SK-N-SH treated with all-trans-retinoic acid at 6 μM for 48 hours (cell line): ENCODE results near the gene CEACAM5.

Experiments
- ATAC-seq: fragments of 200-7000 bp; cut with Tn5 transposase; 3 replicates; pipeline ENCODE4 v1.9.1; 2020; ENCODE audit warnings: mild to moderate bottlenecking, moderate library complexity
- ARNTL ChIP-seq: fragments of 450-650 bp; formaldehyde crosslinking; IDR thresholded peaks from 2 replicates; pipeline ENCODE4 v1.5.0; 2020; ENCODE audit warnings: low read depth, mild to moderate bottlenecking, moderate library complexity, borderline replicate concordance
- BACH2 ChIP-seq: fragments of 250-450 bp; sonication (Bioruptor Pico); IDR thresholded peaks from 2 replicates; pipeline ENCODE4 v1.9.0; 2021; ENCODE audit warnings: mild to moderate bottlenecking, borderline replicate concordance
- CSDC2 ChIP-seq: fragments of 250-450 bp; sonication (Bioruptor Pico); IDR thresholded peaks from 2 replicates; pipeline ENCODE4 v1.5.0; 2020; ENCODE audit warnings: mild to moderate bottlenecking, moderate library complexity
- CSRNP3 ChIP-seq: fragments of 250-450 bp; sonication (Bioruptor Pico); IDR thresholded peaks from 2 replicates; pipeline ENCODE4 v1.5.1; 2021; ENCODE audit warnings: mild to moderate bottlenecking, moderate library complexity
- GLIS3 ChIP-seq: fragments of 250-450 bp; sonication (Bioruptor Pico); IDR thresholded peaks from 2 replicates; pipeline ENCODE4 v1.5.0; 2020; ENCODE audit warnings: mild to moderate bottlenecking, moderate library complexity
- ISL1 ChIP-seq: fragments of 250-450 bp; sonication (Bioruptor Pico); IDR thresholded peaks from 2 replicates; pipeline ENCODE4 v2.1.2; 2022; ENCODE audit warnings: mild to moderate bottlenecking, moderate library complexity
- OSR1 ChIP-seq: fragments of 250-450 bp; sonication (Bioruptor Pico); IDR thresholded peaks from 2 replicates; pipeline ENCODE4 v1.8.0; 2022; ENCODE audit warnings: moderate library complexity, mild to moderate bottlenecking, inconsistent platforms
- POU6F1 ChIP-seq: fragments of 250-450 bp; sonication (Bioruptor Pico); IDR thresholded peaks from 2 replicates; pipeline ENCODE4 v1.8.0; 2021; ENCODE audit warnings: low read depth, mild to moderate bottlenecking, moderate library complexity, borderline replicate concordance
- PPARA ChIP-seq: fragments of 250-450 bp; sonication (Bioruptor Pico); IDR thresholded peaks from 2 replicates; pipeline ENCODE4 v1.5.0; 2020; ENCODE audit warnings: mild to moderate bottlenecking, borderline replicate concordance
- RARB ChIP-seq: fragments of 250-450 bp; sonication (Bioruptor Pico); IDR thresholded peaks from 2 replicates; pipeline ENCODE4 v1.8.0; 2021; ENCODE audit warnings: mild to moderate bottlenecking, moderate library complexity
- SNAI2 ChIP-seq: fragments of 250-450 bp; sonication (Bioruptor Pico); IDR thresholded peaks from 2 replicates; pipeline ENCODE4 v1.5.0; 2020; ENCODE audit warnings: mild to moderate bottlenecking, moderate library complexity
- TCF4 ChIP-seq: fragments of 250-450 bp; sonication (Bioruptor Pico); IDR thresholded peaks from 2 replicates; pipeline ENCODE4 v1.8.0; 2021; ENCODE audit warnings: mild to moderate bottlenecking, moderate library complexity, borderline replicate concordance
- TOX ChIP-seq: fragments of 250-450 bp; sonication (Bioruptor Pico); IDR thresholded peaks from 2 replicates; pipeline ENCODE4 v1.8.0; 2021; ENCODE audit warnings: mild to moderate bottlenecking, moderate library complexity, borderline replicate concordance
- TSHZ2 ChIP-seq: fragments of 250-450 bp; sonication (Bioruptor Pico); IDR thresholded peaks from 2 replicates; pipeline ENCODE4 v1.5.0; 2020; ENCODE audit warnings: mild to moderate bottlenecking, moderate library complexity
- ZC3H10 ChIP-seq: fragments of 250-450 bp; sonication (Bioruptor Pico); IDR thresholded peaks from 2 replicates; pipeline ENCODE4 v1.5.1; 2021; ENCODE audit warnings: mild to moderate bottlenecking, moderate library complexity
- ZFP3 ChIP-seq: fragments of 250-450 bp; sonication (Bioruptor Pico); IDR thresholded peaks from 2 replicates; pipeline ENCODE4 v1.5.0; 2020; ENCODE audit warnings: mild to moderate bottlenecking, moderate library complexity
- ZFP30 ChIP-seq: fragments of 450-650 bp; formaldehyde crosslinking; IDR thresholded peaks from 2 replicates; pipeline ENCODE4 v1.5.0; 2022; ENCODE audit warnings: mild to moderate bottlenecking, moderate library complexity
- ZNF565 ChIP-seq: fragments of 450-650 bp; formaldehyde crosslinking; conservative IDR thresholded peaks from 2 replicates; pipeline ENCODE4 v1.5.0; 2020; ENCODE audit warnings: low read depth, mild to moderate bottlenecking, moderate library complexity
- ZNF70 ChIP-seq: fragments of 450-650 bp; formaldehyde crosslinking; IDR thresholded peaks from 2 replicates; pipeline ENCODE4 v1.5.0; 2020; ENCODE audit warnings: mild to moderate bottlenecking, moderate library complexity
- ZNF8 ChIP-seq: fragments of 450-650 bp; formaldehyde crosslinking; IDR thresholded peaks from 2 replicates; pipeline ENCODE4 v1.5.0; 2020; ENCODE audit warnings: mild to moderate bottlenecking, moderate library complexity
- TF ChIP-seq, protein P1 (sequence below): fragments of 250-450 bp; sonication (Bioruptor Pico); IDR thresholded peaks from 2 replicates; pipeline ENCODE4 v1.5.1; 2020; ENCODE audit warnings: low read depth, mild to moderate bottlenecking, moderate library complexity
- TF ChIP-seq, protein P2 (sequence below): fragments of 250-450 bp; sonication (Bioruptor Pico); IDR thresholded peaks from 2 replicates; pipeline ENCODE4 v1.8.0; 2020; ENCODE audit warnings: mild to moderate bottlenecking, moderate library complexity, borderline replicate concordance

CEACAM5 gene

DNA sequence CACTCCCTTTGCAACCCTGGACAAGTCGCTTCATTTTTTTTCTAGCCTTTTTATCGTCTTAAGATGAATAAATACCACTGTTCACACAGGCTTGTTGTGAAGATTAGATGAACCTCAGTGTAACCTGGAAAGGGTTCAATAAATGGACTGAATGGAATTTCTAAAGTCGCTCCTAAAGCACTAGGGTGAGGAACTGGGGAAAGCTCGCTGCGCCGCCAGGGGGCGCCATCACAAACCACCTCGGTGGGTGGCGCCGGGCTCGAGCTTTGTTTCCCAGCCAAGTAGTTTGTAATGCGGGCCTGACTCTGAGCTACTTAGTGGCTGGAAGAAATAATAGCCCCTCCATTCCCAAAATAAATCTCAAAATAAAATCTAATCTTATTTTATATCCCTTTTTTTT is 44.7 kb downstream of the CEACAM5 start:
- ATAC-seq, result peak; percentile 73
- TF ChIP-seq GLIS3 (CRISPR knock-in tag), result no peak
- TF ChIP-seq CSRNP3 (CRISPR knock-in tag), result no peak
- no peak for TF ChIP-seq ZNF565 (CRISPR knock-in tag)
- no peak for TF ChIP-seq POU6F1
- no peak for TF ChIP-seq TOX
- no peak for TF ChIP-seq BACH2 (CRISPR knock-in tag)
- no peak for TF ChIP-seq ZFP30 (CRISPR knock-in tag)
- no peak for TF ChIP-seq PPARA (CRISPR knock-in tag)
- TF ChIP-seq ZC3H10 (CRISPR knock-in tag), result no peak
- TF ChIP-seq OSR1 (CRISPR knock-in tag), result no peak
- TF ChIP-seq, protein P1, sequence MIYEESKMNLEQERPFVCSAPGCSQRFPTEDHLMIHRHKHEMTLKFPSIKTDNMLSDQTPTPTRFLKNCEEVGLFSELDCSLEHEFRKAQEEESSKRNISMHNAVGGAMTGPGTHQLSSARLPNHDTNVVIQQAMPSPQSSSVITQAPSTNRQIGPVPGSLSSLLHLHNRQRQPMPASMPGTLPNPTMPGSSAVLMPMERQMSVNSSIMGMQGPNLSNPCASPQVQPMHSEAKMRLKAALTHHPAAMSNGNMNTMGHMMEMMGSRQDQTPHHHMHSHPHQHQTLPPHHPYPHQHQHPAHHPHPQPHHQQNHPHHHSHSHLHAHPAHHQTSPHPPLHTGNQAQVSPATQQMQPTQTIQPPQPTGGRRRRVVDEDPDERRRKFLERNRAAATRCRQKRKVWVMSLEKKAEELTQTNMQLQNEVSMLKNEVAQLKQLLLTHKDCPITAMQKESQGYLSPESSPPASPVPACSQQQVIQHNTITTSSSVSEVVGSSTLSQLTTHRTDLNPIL (CRISPR knock-in tag), result no peak
- no peak for TF ChIP-seq ZNF8 (CRISPR knock-in tag)
- TF ChIP-seq ARNTL, result no peak
- TF ChIP-seq TSHZ2 (CRISPR knock-in tag), result no peak
- no peak for TF ChIP-seq ZNF70 (CRISPR knock-in tag)
- TF ChIP-seq CSDC2 (CRISPR knock-in tag), result no peak
- TF ChIP-seq ZFP3 (CRISPR knock-in tag), result no peak
- TF ChIP-seq ISL1 (CRISPR knock-in tag), result no peak
- TF ChIP-seq SNAI2, result no peak
- TF ChIP-seq TCF4 (CRISPR knock-in tag), result no peak

GRCh38 chr19:41753936-41754529 is 45.6 kb downstream of the CEACAM5 start:
- peak; percentile 91 for ATAC-seq
- no peak for TF ChIP-seq ZFP3 (CRISPR knock-in tag)
- TF ChIP-seq ARNTL, result no peak
- TF ChIP-seq, protein P1 (CRISPR knock-in tag), result no peak
- TF ChIP-seq, protein P2, sequence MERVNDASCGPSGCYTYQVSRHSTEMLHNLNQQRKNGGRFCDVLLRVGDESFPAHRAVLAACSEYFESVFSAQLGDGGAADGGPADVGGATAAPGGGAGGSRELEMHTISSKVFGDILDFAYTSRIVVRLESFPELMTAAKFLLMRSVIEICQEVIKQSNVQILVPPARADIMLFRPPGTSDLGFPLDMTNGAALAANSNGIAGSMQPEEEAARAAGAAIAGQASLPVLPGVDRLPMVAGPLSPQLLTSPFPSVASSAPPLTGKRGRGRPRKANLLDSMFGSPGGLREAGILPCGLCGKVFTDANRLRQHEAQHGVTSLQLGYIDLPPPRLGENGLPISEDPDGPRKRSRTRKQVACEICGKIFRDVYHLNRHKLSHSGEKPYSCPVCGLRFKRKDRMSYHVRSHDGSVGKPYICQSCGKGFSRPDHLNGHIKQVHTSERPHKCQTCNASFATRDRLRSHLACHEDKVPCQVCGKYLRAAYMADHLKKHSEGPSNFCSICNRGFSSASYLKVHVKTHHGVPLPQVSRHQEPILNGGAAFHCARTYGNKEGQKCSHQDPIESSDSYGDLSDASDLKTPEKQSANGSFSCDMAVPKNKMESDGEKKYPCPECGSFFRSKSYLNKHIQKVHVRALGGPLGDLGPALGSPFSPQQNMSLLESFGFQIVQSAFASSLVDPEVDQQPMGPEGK (CRISPR knock-in tag), result no peak
- TF ChIP-seq ZNF70 (CRISPR knock-in tag), result no peak
- no peak for TF ChIP-seq RARB (CRISPR knock-in tag)
- TF ChIP-seq CSDC2 (CRISPR knock-in tag), result no peak
- TF ChIP-seq BACH2 (CRISPR knock-in tag), result no peak
- no peak for TF ChIP-seq OSR1 (CRISPR knock-in tag)
- no peak for TF ChIP-seq ZNF565 (CRISPR knock-in tag)
- TF ChIP-seq, all 23 proteins: peak for 0
